ENCODE results near the gene PDCD1LG2. TPM values are rescaled to one million over a fixed set of nuclear protein-coding genes. Genes with fewer than 3 reads are reported as not detected.

PDCD1LG2 gene
- total RNA-seq, 1 donor = 59.6 TPM

DNA sequence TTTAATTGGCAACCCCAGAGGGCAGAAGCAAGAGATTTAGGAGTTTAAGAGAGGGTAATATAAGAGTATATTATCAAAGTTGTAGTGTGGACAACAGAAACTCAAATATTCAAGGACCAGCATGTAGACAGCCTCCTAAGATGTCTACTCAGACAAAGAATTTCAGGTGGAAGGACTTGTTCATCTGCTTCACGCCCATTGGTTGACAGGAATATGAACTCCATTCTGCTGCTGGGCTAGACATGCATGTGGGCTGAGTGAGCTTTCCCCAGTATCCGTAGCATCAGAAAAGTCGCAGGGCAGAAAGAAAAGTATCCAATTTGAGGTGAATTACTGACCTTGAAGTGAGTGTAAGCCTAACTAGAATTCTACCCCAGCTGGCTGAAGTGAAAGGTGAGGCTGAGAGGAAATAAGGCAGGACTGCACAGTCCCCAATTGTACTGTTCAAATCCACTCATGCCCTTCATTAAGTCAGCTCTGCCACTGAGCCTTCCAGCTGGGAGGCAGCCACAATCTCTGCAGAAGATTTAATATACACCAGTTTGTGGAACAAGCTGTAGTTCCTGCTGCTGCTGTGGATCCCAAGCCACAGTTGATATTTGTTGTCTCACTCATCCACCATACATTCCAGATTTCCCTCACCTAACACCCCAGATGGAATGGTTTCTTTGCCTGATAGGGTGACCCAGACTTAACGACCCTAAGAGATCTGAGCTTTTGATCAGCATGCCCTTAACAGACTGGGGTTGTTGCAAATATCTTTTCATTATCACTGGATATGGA is 41.2 kb downstream of the PDCD1LG2 start:
- TF ChIP-seq, protein P1, sequence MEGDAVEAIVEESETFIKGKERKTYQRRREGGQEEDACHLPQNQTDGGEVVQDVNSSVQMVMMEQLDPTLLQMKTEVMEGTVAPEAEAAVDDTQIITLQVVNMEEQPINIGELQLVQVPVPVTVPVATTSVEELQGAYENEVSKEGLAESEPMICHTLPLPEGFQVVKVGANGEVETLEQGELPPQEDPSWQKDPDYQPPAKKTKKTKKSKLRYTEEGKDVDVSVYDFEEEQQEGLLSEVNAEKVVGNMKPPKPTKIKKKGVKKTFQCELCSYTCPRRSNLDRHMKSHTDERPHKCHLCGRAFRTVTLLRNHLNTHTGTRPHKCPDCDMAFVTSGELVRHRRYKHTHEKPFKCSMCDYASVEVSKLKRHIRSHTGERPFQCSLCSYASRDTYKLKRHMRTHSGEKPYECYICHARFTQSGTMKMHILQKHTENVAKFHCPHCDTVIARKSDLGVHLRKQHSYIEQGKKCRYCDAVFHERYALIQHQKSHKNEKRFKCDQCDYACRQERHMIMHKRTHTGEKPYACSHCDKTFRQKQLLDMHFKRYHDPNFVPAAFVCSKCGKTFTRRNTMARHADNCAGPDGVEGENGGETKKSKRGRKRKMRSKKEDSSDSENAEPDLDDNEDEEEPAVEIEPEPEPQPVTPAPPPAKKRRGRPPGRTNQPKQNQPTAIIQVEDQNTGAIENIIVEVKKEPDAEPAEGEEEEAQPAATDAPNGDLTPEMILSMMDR (IDR thresholded peaks at IDR 0.05; ENCODE audit: insufficient read depth, low read depth, low read length) = no peak
- no peak overlapping the region for H3K4me3 ChIP-seq (ENCODE audit: low read depth, low read length)
- no peak for DNase-seq (ENCODE audit: low read depth)

DNA sequence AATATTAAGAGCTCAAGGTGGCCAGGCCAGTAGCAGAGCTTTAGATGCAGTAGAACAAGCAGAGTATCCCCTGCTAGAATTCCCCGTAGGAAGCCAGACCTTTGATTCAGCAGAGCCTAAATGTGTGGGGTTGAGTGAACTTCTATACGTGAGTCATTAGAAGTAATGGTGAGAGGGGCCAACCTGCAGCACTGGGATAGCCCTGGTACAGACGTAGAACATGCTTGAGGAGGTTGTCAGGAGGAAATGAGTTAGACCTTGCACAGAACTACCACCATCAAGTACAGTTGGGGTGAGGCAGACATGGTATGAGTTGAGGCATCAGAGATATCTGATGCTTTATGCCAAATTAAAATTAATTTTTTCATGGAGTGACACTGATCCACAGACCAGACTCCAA is 42.0 kb downstream of the PDCD1LG2 start:
- DNase-seq (ENCODE audit: low read depth) = no peak
- TF ChIP-seq, protein P1 (IDR thresholded peaks at IDR 0.05; ENCODE audit: insufficient read depth, low read depth, low read length) = no peak
- no peak overlapping the region for H3K4me3 ChIP-seq (ENCODE audit: low read depth, low read length)

- DNase-seq (ENCODE audit: low read depth) = peak; percentile 71
- TF ChIP-seq, protein P1 (IDR thresholded peaks at IDR 0.05; ENCODE audit: insufficient read depth, low read depth, low read length) = no peak
- H3K4me3 ChIP-seq (ENCODE audit: low read depth, low read length) = no peak overlapping the region
Observed at GRCh38 chr9:5553211-5553610, 42.9 kb downstream of the PDCD1LG2 start.

GRCh38 chr9:5554254-5554653 is 43.9 kb downstream of the PDCD1LG2 start:
- no peak for DNase-seq (ENCODE audit: low read depth)
- TF ChIP-seq, protein P1 (IDR thresholded peaks at IDR 0.05; ENCODE audit: insufficient read depth, low read depth, low read length) = no peak
- H3K4me3 ChIP-seq (ENCODE audit: low read depth, low read length) = no peak overlapping the region

DNA sequence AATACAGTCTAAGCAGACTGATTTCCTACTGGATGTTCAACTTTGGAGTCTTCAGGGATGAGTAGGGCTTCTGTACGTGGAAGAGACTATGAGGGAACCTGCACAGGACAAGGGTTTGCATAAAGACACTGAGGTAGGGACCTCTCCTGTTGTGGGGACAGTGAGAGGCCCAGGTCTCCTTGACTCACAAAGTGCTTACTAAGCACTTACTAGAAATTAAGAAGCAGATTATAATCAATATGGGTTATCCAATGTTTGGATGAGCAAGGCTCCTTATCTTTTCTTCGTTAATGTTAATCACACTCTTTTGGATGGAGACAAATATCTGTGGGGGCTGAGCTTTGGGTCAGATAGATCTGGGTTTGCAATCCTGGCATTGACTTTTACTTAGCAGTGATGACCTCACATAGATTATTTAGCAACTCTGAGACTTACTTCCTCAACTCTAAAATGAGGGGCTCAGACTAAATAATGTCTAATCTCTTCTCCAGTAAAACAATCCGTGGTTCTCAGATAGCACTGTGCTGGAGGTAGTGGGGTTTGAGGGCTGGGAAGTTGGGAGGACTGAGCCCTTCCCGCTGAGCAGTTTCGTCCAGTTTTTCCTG is 45.9 kb downstream of the PDCD1LG2 start:
- TF ChIP-seq, protein P1 (IDR thresholded peaks at IDR 0.05; ENCODE audit: insufficient read depth, low read depth, low read length) = no peak
- no peak overlapping the region for H3K4me3 ChIP-seq (ENCODE audit: low read depth, low read length)
- DNase-seq (ENCODE audit: low read depth) = peak; percentile 35

DNA sequence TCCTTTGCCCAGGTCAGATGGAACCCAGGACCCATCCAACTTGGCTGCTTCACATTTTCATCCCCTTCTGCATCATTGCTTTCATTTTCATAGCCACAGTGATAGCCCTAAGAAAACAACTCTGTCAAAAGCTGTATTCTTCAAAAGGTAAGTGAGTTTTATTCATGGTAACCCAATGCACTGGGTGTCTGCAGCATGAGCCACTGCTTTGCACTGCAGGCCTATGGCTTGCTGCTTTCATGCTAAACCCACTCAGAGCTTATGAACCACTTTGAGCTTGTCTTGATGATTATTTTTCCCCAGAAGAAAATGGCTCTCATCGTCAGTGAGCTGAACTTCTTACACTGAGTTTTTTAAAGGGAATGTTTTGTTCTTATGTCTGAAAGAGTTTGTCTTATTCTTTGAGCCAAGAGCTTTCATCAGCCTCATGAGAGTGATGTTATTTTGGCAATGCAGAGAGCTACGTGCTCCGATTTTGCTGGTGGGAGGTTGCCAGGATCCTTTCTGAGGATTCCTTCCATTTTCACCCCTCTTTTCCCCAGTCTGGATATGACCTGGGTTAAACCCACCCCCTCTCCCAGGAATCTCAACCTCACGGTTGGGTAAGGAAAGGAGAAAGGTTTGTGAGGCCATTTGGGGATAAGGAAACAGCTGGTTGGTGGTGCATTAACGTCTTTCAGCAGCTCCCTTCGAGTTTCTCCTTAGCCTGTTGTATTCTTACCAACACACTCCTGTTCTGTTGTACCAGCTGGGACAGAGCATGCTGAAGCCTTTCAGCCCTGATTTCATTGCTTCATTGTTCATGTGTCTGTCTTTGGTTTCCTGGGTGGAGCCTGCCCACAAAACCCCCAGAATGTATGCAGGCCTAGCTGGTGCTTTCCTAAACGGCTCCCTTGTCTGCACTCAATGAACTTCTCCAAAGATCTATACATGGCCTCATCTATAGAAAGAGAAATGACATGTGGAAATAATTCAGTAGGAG is 47.6 kb downstream of the PDCD1LG2 start:
- no peak for DNase-seq (ENCODE audit: low read depth)

More for the DNA sequence above, 47.6 kb downstream of the PDCD1LG2 start:
- TF ChIP-seq, protein P1 (IDR thresholded peaks at IDR 0.05; ENCODE audit: insufficient read depth, low read depth, low read length) = no peak
- H3K4me3 ChIP-seq (ENCODE audit: low read depth, low read length) = no peak overlapping the region
